Amniotic epithelial cell (primary cell): ENCODE results near the gene ZNF254.
"Not testable (repeated sequence)": the region's sequence is repeated elsewhere in the genome, so short reads cannot be mapped to it uniquely, and the experiment has no call there.

Source experiments
- DNase-seq: peaks from one replicate; pipeline ENCODE4 v3.0.0-alpha.2; 2010; ENCODE audit warnings: low read depth

The ZNF254 gene

GRCh38 chr19:24072720-24073119 is 14.3 kb upstream of the ZNF254 start:
- no peak for DNase-seq

- DNase-seq, result no peak
Measured at GRCh38 chr19:24073807-24074206, 13.2 kb upstream of the ZNF254 start.

- peak; percentile 62 for DNase-seq
Measured at GRCh38 chr19:24074720-24075454, 12.1 kb upstream of the ZNF254 start.

- not testable (repeated sequence) for DNase-seq
Measured at GRCh38 chr19:24075530-24075929, 11.5 kb upstream of the ZNF254 start.

- no peak for DNase-seq
Measured at GRCh38 chr19:24078680-24079079, 8.3 kb upstream of the ZNF254 start.

- DNase-seq, result no peak
Measured at GRCh38 chr19:24081056-24081455, 5.9 kb upstream of the ZNF254 start.

- DNase-seq, result peak; percentile 56
Measured at GRCh38 chr19:24098359-24098758, 11.4 kb downstream of the ZNF254 start.

- no peak for DNase-seq
Measured at GRCh38 chr19:24099829-24100228, 12.8 kb downstream of the ZNF254 start.

GRCh38 chr19:24100597-24100996 is 13.6 kb downstream of the ZNF254 start:
- DNase-seq, result not testable (repeated sequence)

GRCh38 chr19:24101459-24102115 is 14.6 kb downstream of the ZNF254 start:
- peak; percentile 96 for DNase-seq

GRCh38 chr19:24127601-24128000 is 40.6 kb downstream of the ZNF254 start:
- DNase-seq, result no peak

GRCh38 chr19:24140099-24140498 is 53.1 kb downstream of the ZNF254 start:
- peak; percentile 97 for DNase-seq

- DNase-seq, result no peak
Measured at GRCh38 chr19:24140591-24140990, 53.6 kb downstream of the ZNF254 start.

GRCh38 chr19:24141612-24142011 is 54.6 kb downstream of the ZNF254 start:
- DNase-seq, result peak; percentile 13

- no peak for DNase-seq
Measured at GRCh38 chr19:24142771-24143170, 55.8 kb downstream of the ZNF254 start.

- peak; percentile 25 for DNase-seq
Measured at GRCh38 chr19:24159707-24160106, 72.7 kb downstream of the ZNF254 start.

- peak; percentile 34 for DNase-seq
Measured at GRCh38 chr19:24166055-24166454, 79.1 kb downstream of the ZNF254 start.

- no peak for DNase-seq
Measured at GRCh38 chr19:24173882-24174281, 86.9 kb downstream of the ZNF254 start.

- no peak for DNase-seq
Measured at GRCh38 chr19:24177686-24178085, 90.7 kb downstream of the ZNF254 start.

- no peak for DNase-seq
Measured at GRCh38 chr19:24178207-24178606, 91.2 kb downstream of the ZNF254 start.
